Measurements from ENCODE around the gene FKBP8.

The FKBP8 gene

GRCh38 chr19:18501832-18502231 lies 41.5 kb downstream of the FKBP8 start:
- TF ChIP-seq TAF1 (IDR thresholded peaks at IDR 0.05; ENCODE audit: low read depth) (no peak), FOXM1 (IDR thresholded peaks at IDR 0.05; ENCODE audit: borderline replicate concordance, low read depth) (no peak), NFIC (IDR thresholded peaks at IDR 0.05) (no peak), EGR1 (IDR thresholded peaks at IDR 0.05) (no peak), YY1 (IDR thresholded peaks at IDR 0.05; ENCODE audit: low read depth) (no peak), CEBPB (IDR thresholded peaks at IDR 0.05) (no peak), TCF12 (IDR thresholded peaks at IDR 0.05; ENCODE audit: low read depth) (no peak), TEAD4 (IDR thresholded peaks at IDR 0.05) (no peak), RAD21 (IDR thresholded peaks at IDR 0.05; ENCODE audit: low read depth) (no peak), EP300 (IDR thresholded peaks at IDR 0.05; ENCODE audit: borderline replicate concordance) (no peak)

DNA sequence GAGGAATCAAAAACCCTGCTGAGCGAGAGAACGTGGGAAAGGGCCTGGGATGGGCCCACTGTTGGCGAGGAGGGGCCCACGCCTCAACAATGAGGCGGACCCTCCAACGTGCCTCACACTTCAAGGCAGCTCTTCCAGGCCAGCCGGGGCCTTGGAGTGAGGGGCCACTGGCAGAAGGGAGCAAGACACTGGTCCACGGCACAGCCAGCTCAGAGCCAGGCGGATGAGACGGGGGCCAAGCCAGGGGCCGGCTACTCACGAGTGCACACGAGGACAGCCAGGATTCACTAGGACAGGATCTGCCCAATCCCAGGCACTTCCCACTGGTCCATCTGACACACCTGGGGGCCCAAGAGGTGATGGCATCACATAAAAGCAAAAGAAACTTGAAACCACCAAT lies 42.0 kb downstream of the FKBP8 start:
- TF ChIP-seq RAD21 (IDR thresholded peaks at IDR 0.05; ENCODE audit: low read depth) (no peak), EGR1 (IDR thresholded peaks at IDR 0.05) (no peak), ZBTB7A (IDR thresholded peaks at IDR 0.05; ENCODE audit: low read depth) (no peak)

DNA sequence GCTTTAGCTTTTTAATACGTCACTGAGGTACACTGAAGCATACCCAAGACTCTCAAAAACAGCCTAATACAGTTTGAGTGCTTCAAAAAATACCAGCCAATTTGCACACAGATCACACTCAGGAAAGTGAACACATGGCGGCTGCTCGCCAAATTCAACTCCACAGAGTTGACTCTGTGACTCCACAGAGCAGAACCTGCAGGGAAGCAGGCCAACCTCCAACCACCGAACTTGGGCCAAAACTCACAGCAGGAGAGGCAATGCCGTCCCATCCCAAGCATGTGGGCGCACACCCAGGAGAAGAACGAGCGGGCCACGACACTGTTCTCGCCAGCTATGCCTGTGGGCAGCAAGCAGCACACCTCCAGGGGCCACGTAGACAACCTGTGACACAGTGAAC lies 42.6 kb downstream of the FKBP8 start:
- TF ChIP-seq RAD21 (IDR thresholded peaks at IDR 0.05; ENCODE audit: low read depth) (no peak), CEBPB (IDR thresholded peaks at IDR 0.05) (no peak), NFIC (IDR thresholded peaks at IDR 0.05) (no peak), CREB1 (IDR thresholded peaks at IDR 0.05; ENCODE audit: low read depth) (no peak), FOXM1 (IDR thresholded peaks at IDR 0.05; ENCODE audit: borderline replicate concordance, low read depth) (no peak), TCF12 (IDR thresholded peaks at IDR 0.05; ENCODE audit: low read depth) (no peak), TAF1 (IDR thresholded peaks at IDR 0.05; ENCODE audit: low read depth) (no peak), ZBTB7A (IDR thresholded peaks at IDR 0.05; ENCODE audit: low read depth) (no peak), EP300 (IDR thresholded peaks at IDR 0.05; ENCODE audit: borderline replicate concordance) (no peak), MAX (IDR thresholded peaks at IDR 0.05) (no peak), EGR1 (IDR thresholded peaks at IDR 0.05) (no peak), TEAD4 (IDR thresholded peaks at IDR 0.05) (no peak), YY1 (IDR thresholded peaks at IDR 0.05; ENCODE audit: low read depth) (no peak)
- TF ChIP-seq, protein P1, sequence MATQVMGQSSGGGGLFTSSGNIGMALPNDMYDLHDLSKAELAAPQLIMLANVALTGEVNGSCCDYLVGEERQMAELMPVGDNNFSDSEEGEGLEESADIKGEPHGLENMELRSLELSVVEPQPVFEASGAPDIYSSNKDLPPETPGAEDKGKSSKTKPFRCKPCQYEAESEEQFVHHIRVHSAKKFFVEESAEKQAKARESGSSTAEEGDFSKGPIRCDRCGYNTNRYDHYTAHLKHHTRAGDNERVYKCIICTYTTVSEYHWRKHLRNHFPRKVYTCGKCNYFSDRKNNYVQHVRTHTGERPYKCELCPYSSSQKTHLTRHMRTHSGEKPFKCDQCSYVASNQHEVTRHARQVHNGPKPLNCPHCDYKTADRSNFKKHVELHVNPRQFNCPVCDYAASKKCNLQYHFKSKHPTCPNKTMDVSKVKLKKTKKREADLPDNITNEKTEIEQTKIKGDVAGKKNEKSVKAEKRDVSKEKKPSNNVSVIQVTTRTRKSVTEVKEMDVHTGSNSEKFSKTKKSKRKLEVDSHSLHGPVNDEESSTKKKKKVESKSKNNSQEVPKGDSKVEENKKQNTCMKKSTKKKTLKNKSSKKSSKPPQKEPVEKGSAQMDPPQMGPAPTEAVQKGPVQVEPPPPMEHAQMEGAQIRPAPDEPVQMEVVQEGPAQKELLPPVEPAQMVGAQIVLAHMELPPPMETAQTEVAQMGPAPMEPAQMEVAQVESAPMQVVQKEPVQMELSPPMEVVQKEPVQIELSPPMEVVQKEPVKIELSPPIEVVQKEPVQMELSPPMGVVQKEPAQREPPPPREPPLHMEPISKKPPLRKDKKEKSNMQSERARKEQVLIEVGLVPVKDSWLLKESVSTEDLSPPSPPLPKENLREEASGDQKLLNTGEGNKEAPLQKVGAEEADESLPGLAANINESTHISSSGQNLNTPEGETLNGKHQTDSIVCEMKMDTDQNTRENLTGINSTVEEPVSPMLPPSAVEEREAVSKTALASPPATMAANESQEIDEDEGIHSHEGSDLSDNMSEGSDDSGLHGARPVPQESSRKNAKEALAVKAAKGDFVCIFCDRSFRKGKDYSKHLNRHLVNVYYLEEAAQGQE (IDR thresholded peaks at IDR 0.05; ENCODE audit: low read depth): no peak
- TF ChIP-seq, protein P2, sequence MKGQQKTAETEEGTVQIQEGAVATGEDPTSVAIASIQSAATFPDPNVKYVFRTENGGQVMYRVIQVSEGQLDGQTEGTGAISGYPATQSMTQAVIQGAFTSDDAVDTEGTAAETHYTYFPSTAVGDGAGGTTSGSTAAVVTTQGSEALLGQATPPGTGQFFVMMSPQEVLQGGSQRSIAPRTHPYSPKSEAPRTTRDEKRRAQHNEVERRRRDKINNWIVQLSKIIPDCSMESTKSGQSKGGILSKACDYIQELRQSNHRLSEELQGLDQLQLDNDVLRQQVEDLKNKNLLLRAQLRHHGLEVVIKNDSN (IDR thresholded peaks at IDR 0.05): no peak

DNA sequence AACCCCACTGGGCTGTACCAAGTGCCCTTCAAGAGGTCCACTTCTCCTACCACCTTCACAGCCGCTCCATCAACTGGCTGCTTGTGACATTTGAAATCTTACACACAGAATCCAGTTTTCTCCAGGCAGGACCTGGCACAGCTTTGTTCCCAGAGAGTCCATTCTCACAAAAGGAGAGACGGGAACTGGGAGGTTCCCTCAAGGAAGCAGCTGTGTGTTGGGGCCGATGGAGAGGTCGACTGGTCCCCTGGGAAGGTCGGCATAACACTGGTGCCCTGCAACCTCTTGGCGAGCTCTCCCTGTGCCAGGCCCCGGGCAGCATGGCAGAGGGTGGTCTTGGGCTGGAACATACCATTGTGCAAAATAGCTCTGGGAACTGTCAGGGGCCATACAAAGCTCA lies 43.0 kb downstream of the FKBP8 start:
- TF ChIP-seq TEAD4 (IDR thresholded peaks at IDR 0.05): no peak
- no peak for TF ChIP-seq RAD21 (IDR thresholded peaks at IDR 0.05; ENCODE audit: low read depth)
- no peak for TF ChIP-seq MAX (IDR thresholded peaks at IDR 0.05)

GRCh38 chr19:18499055-18499775 lies 44.2 kb downstream of the FKBP8 start:
- TF ChIP-seq YY1 (IDR thresholded peaks at IDR 0.05; ENCODE audit: low read depth): no peak
- no peak for TF ChIP-seq CREB1 (IDR thresholded peaks at IDR 0.05; ENCODE audit: low read depth)
- TF ChIP-seq TAF1 (IDR thresholded peaks at IDR 0.05; ENCODE audit: low read depth): no peak
- TF ChIP-seq FOXM1 (IDR thresholded peaks at IDR 0.05; ENCODE audit: borderline replicate concordance, low read depth): no peak

- TF ChIP-seq TAF1 (IDR thresholded peaks at IDR 0.05; ENCODE audit: low read depth) (no peak), MAX (IDR thresholded peaks at IDR 0.05) (no peak), TCF12 (IDR thresholded peaks at IDR 0.05; ENCODE audit: low read depth) (no peak), ZBTB7A (IDR thresholded peaks at IDR 0.05; ENCODE audit: low read depth) (no peak), TEAD4 (IDR thresholded peaks at IDR 0.05) (no peak), CEBPB (IDR thresholded peaks at IDR 0.05) (no peak), NFIC (IDR thresholded peaks at IDR 0.05) (no peak), CREB1 (IDR thresholded peaks at IDR 0.05; ENCODE audit: low read depth) (no peak), EP300 (IDR thresholded peaks at IDR 0.05; ENCODE audit: borderline replicate concordance) (no peak), YY1 (IDR thresholded peaks at IDR 0.05; ENCODE audit: low read depth) (no peak), RAD21 (IDR thresholded peaks at IDR 0.05; ENCODE audit: low read depth) (no peak), FOXM1 (IDR thresholded peaks at IDR 0.05; ENCODE audit: borderline replicate concordance, low read depth) (no peak), EGR1 (IDR thresholded peaks at IDR 0.05) (no peak)
- TF ChIP-seq, protein P2 (IDR thresholded peaks at IDR 0.05): no peak
- TF ChIP-seq, protein P1 (IDR thresholded peaks at IDR 0.05; ENCODE audit: low read depth): no peak
Measured at GRCh38 chr19:18496980-18497256, 46.5 kb downstream of the FKBP8 start.

All from Ishikawa (cell line).